IPS-18c (cell line): ENCODE results near the gene ZNF185.

Experiments
- H3K4me3 ChIP-seq: 2 replicates; pipeline ENCODE4 v1.7.0; 2013; ENCODE audit warnings: low read depth, mild to moderate bottlenecking, low read length, moderate library complexity; ENCODE audit not compliant: insufficient read depth
- H3K9me3 ChIP-seq: one replicate; pipeline ENCODE4 v1.6.1; 2013; ENCODE audit warnings: mild to moderate bottlenecking, low read length, moderate library complexity; ENCODE audit not compliant: control insufficient read depth, insufficient read depth

Gene ZNF185

GRCh38 chrX:152892499-152892898 is 5.4 kb upstream of the ZNF185 start:
- Histone ChIP-seq H3K4me3 (no peak overlapping the region), H3K9me3 (peaks cover 9% of the 10 kb centered on the region)

- Histone ChIP-seq H3K9me3 (peaks cover 9% of the 10 kb centered on the region), H3K4me3 (peak overlapping the region; percentile 15; the same call in 1 of the 2 replicates)
These were observed 4.6 kb upstream of the ZNF185 start for GRCh38 chrX:152892999-152893891.

- peak overlapping the region; percentile 15; the same call in 1 of the 2 replicates for H3K4me3 ChIP-seq
These were observed 3.8 kb upstream of the ZNF185 start for GRCh38 chrX:152893980-152894610.

GRCh38 chrX:152895121-152895520 is 2.7 kb upstream of the ZNF185 start:
- peaks cover 7% of the 10 kb centered on the region for H3K9me3 ChIP-seq
- no peak overlapping the region for H3K4me3 ChIP-seq

More at GRCh38 chrX:152893980-152894610, 3.8 kb upstream of the ZNF185 start:
- peaks cover 9% of the 10 kb centered on the region for H3K9me3 ChIP-seq

GRCh38 chrX:152895724-152896420 is 2.0 kb upstream of the ZNF185 start:
- H3K4me3 ChIP-seq = no peak overlapping the region
- H3K9me3 ChIP-seq = peaks cover 11% of the 10 kb centered on the region

GRCh38 chrX:152896450-152896849 is 1.4 kb upstream of the ZNF185 start:
- peaks cover 9% of the 10 kb centered on the region for H3K9me3 ChIP-seq
- H3K4me3 ChIP-seq = no peak overlapping the region

GRCh38 chrX:152898442-152898841 is 575 bp downstream of the ZNF185 start:
- Histone ChIP-seq H3K9me3 (peaks cover 5% of the 10 kb centered on the region), H3K4me3 (peak overlapping the region; percentile 41; the same call in 1 of the 2 replicates)

- Histone ChIP-seq H3K9me3 (peaks cover 5% of the 10 kb centered on the region), H3K4me3 (no peak overlapping the region; the same call in 1 of the 2 replicates)
These were observed 1.4 kb downstream of the ZNF185 start for GRCh38 chrX:152899111-152899873.

GRCh38 chrX:152899874-152900719 is 2.2 kb downstream of the ZNF185 start:
- peaks cover 5% of the 10 kb centered on the region for H3K9me3 ChIP-seq
- no peak overlapping the region; the same call in 1 of the 2 replicates for H3K4me3 ChIP-seq

GRCh38 chrX:152900937-152901445 is 3.1 kb downstream of the ZNF185 start:
- H3K4me3 ChIP-seq = no peak overlapping the region
- peaks cover 8% of the 10 kb centered on the region for H3K9me3 ChIP-seq

GRCh38 chrX:152901816-152902501 is 4.1 kb downstream of the ZNF185 start:
- Histone ChIP-seq H3K4me3 (no peak overlapping the region), H3K9me3 (peaks cover 11% of the 10 kb centered on the region)

GRCh38 chrX:152902502-152902820 is 4.6 kb downstream of the ZNF185 start:
- peaks cover 12% of the 10 kb centered on the region for H3K9me3 ChIP-seq
- H3K4me3 ChIP-seq = no peak overlapping the region

- peaks cover 16% of the 10 kb centered on the region for H3K9me3 ChIP-seq
- H3K4me3 ChIP-seq = no peak overlapping the region
These were observed 5.7 kb downstream of the ZNF185 start for GRCh38 chrX:152903589-152903988.

GRCh38 chrX:152904151-152905080 is 6.5 kb downstream of the ZNF185 start:
- H3K4me3 ChIP-seq = no peak overlapping the region
- peaks cover 18% of the 10 kb centered on the region for H3K9me3 ChIP-seq

GRCh38 chrX:152905081-152905420 is 7.2 kb downstream of the ZNF185 start:
- H3K9me3 ChIP-seq = peaks cover 18% of the 10 kb centered on the region
- H3K4me3 ChIP-seq = no peak overlapping the region
